Activated effector memory CD4-positive, alpha-beta T cell treated with Interleukin-2 at 50 U/mL for 16 hours (primary cell): ENCODE data around the gene TPR.

ENCODE experiments used
- DNase-seq: peaks from one replicate; pipeline ENCODE4 v3.0.0-alpha.2; 2020

The TPR gene

DNA sequence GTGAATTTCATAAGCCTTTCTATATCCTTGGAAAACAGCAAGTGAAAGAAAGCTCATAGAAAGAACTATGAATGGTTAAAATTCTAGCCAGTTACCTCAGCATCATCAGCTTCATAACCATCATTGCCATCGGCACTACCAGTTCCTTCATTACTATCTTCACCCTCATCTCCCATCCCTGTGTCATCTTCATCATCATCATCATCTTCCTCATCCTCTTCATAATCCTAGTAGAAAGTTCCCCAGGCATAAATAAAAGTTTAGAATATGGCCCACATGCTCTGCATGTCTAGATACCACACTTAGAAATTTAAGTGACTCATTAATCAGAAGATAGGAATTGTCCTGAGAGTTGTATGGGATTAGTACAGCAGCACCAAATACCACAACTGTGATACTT, 49.0 kb downstream of the TPR start:
- no peak for DNase-seq

DNA sequence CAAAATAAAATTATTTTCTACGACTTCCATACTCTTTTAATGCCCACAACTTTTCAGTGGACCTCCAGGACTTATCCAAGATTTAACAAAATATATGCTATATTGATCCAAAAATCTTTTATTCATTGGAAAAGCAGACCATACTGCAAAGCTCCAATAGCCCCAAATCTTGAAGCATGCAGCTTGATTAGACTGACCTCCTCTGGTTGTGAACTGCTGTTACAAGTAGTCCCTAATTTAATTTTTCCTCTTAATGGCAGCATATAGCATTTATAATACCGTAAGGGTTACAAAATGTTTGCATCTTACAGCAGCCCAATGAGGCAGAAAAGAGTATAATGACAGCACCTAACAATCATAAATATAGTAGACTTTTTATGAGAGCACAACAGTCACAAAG, 49.8 kb downstream of the TPR start:
- DNase-seq: no peak

DNA sequence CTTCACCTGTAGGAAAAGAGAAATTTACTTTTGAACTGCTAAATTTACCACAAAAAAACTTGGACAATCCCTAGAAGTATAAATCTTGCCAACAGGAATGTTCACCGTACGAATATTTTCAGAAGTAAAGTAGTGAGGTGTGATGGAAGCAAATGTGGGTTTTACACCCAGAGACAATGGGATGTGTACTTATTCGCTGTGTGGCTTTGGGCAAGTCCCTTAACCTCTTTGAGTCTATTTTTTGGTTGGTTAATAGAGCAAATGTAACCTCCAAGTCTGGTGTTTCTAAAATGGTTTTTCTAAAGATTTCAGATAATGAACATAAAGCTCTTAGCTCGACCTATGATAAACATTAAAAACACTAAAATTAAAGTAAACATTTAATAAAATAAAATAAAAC, 51.2 kb downstream of the TPR start:
- no peak for DNase-seq

DNA sequence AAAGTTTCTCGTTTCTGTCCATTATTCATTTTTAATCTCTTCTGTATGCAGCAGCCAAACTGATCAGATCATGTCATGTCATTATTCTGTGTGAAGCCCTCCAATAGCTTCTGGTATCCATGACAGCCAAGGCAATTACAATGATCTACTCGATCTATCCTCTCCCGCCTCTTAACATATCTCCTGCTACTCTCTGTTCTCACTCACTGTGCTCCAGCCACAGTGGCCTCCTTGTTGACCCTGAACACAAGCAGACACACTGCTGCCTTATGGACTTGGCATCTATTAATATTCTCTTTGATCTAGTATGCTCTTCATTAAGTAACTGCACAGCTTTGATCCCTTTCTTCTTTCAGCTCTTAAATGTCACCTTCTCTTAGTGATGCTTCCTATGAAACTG, 59.5 kb downstream of the TPR start:
- DNase-seq: no peak

DNA sequence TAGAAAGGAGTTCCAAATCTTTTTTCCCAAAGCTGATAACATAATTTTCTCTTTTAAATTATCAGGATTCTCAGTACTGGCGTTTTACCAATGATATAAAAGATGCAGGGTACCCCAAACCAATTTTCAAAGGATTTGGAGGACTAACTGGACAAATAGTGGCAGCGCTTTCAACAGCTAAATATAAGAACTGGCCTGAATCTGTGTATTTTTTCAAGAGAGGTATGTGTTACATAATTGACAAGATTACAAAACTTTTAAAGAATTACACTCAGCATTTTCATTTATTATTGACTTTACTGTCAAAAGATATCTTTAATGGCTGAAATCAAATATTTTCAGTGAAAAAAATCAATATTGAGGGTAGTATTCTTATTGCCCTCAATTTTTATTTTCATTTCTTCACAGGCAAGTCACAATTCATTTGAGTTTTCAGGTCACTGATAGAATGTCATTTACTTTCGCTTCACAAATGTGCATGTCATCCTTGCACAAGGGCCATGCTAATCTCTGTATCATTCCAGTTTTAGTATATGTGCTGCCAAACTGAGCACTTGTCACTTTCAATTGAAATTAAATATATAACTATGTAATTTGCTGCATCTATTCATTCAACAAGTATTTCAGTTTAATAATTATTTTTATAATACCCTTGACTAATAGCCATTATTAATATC, 63.5 kb downstream of the TPR start:
- no peak for DNase-seq

DNA sequence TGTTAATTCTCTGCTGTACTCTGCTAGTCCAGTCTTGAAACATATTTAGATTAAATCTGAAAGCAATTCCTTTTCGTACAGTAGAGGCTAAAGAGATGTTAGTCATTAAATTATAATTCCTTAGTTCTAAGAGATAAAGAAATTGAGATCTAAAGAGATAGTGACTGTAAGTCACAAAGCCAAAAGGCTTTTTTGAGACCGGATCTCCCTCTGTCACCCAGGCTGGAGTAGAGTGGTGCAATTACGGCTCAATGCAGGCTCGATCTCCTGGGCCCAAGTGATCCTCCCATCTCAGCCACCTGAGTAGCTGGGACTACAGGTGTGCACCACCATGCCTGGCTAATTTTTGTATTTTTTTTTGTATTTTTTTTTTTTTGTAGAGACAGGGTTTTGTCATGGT, 64.7 kb downstream of the TPR start:
- no peak for DNase-seq

DNA sequence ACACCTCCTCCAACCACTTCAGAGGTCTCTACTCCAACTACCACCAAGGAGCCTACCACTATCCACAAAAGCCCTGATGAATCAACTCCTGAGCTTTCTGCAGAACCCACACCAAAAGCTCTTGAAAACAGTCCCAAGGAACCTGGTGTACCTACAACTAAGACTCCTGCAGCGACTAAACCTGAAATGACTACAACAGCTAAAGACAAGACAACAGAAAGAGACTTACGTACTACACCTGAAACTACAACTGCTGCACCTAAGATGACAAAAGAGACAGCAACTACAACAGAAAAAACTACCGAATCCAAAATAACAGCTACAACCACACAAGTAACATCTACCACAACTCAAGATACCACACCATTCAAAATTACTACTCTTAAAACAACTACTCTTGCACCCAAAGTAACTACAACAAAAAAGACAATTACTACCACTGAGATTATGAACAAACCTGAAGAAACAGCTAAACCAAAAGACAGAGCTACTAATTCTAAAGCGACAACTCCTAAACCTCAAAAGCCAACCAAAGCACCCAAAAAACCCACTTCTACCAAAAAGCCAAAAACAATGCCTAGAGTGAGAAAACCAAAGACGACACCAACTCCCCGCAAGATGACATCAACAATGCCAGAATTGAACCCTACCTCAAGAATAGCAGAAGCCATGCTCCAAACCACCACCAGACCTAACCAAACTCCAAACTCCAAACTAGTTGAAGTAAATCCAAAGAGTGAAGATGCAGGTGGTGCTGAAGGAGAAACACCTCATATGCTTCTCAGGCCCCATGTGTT, 66.6 kb downstream of the TPR start:
- DNase-seq: no peak

DNA sequence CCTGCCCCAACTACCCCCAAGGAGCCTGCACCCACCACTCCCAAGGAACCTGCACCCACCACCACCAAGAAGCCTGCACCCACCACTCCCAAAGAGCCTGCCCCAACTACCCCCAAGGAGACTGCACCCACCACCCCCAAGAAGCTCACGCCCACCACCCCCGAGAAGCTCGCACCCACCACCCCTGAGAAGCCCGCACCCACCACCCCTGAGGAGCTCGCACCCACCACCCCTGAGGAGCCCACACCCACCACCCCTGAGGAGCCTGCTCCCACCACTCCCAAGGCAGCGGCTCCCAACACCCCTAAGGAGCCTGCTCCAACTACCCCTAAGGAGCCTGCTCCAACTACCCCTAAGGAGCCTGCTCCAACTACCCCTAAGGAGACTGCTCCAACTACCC, 67.6 kb downstream of the TPR start:
- no peak for DNase-seq

DNA sequence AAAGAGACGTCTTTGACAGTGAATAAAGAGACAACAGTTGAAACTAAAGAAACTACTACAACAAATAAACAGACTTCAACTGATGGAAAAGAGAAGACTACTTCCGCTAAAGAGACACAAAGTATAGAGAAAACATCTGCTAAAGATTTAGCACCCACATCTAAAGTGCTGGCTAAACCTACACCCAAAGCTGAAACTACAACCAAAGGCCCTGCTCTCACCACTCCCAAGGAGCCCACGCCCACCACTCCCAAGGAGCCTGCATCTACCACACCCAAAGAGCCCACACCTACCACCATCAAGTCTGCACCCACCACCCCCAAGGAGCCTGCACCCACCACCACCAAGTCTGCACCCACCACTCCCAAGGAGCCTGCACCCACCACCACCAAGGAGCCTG, 68.5 kb downstream of the TPR start:
- DNase-seq: no peak

DNA sequence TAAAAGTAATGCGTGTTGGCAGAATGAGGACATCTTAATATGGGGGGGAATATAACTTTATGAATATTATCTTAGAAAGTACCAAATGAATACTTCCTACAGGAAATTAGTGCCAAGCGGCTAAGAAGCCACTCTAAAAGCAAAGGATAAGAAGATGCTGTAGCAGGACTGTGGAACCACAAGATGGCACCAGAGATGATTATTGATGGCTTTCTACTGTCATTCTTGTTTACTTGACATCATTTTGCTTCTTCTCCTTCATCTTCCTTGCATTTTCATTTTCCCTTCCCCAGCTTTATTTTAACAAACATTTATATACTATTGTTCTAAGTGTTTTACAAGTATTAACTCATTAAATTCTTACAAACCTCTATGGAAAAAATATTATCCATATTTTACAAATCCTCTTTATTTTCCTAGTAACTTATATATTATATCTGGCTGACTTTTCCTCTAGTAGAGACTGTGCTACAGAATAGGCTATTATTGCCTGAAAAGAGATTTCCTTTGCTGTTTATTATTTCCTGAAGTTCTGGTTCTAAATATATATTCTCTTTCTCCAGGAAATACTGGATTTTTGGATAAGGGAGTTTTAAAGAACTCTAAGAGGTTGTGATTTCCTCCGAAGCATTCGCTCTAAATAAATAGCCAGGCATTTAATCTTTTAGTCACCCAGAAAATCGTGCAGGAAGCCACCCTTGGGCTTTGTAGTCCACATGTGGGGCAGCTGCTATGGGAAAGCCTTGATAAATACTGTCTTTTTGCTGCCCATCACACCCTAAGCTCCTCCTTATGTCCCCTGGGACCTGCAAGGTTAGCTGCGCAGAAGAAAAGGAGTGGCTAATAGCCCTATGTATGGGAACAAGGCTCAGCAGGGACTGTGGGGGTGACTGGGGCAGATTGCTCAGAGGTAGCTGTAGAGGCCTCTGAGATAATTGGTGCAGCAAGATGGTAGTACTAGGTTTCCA, 69.8 kb downstream of the TPR start:
- no peak for DNase-seq

DNA sequence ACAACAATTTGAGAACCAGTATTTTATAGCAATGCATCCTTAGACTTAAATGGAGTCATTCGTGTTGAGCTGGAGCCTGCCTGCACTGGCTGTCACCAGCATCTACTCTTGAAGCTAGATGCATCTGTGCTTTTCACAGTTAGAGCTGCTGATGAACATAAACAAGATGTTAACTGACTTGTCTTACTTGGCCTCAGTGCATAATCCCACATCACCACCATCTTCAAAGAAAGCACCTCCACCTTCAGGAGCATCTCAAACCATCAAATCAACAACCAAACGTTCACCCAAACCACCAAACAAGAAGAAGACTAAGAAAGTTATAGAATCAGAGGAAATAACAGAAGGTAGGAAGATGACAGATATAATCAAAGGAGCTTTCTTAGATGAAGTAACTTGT, 71.1 kb downstream of the TPR start:
- no peak for DNase-seq

DNA sequence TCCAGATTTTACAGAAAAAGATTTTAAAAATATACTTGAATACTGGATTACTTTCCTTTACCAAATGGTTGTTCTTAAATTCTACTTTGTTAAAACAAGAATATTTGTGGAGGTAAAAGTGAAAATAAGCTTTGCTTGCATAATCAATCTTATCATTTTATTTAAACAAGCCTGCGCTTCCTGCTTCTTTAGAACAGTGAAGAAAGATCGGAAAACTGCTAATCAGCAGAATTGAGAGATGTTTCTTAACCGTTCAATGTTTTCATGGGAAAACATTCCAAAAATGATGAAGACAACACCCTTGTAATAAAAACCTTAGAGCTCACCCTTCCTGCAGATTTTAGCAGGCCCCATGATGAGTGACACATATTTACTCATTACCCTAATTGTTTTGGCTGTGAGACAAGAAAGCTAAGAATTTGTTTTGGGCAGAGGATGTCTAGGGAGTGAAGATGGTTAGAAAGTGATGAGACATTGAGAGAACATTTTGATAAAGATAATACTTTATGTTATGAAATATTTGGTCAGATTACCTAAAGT, 72.6 kb downstream of the TPR start:
- no peak for DNase-seq

DNA sequence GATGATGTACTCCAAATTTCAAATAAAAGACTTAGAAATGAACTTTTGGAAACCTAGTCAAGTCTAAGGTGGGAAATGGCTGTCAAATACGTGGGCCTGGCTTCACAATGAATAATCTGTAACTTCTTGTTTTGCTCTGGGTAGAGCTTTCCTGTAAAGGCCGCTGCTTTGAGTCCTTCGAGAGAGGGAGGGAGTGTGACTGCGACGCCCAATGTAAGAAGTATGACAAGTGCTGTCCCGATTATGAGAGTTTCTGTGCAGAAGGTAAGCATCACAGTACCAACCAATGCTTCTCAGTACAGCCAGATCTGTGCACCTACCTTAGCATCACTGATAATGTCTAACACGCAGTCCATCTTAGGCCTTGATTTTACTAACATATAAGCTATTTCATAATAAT, 73.6 kb downstream of the TPR start:
- no peak for DNase-seq

DNA sequence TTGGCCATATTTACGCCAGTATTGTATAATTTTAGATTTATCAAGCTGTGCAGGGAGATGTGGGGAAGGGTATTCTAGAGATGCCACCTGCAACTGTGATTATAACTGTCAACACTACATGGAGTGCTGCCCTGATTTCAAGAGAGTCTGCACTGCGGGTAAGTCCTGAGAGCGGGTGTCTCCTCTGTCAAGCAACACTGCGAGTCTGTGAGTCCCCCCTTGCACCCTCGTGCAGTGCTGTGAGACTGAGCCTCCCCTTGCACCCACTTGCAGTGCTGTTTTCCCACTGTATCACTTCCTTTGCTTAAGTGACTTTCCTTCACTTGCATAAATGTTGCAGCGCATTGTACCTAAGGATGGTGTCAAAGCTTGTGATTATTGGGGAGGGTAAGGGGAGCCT, 75.0 kb downstream of the TPR start:
- no peak for DNase-seq

DNA sequence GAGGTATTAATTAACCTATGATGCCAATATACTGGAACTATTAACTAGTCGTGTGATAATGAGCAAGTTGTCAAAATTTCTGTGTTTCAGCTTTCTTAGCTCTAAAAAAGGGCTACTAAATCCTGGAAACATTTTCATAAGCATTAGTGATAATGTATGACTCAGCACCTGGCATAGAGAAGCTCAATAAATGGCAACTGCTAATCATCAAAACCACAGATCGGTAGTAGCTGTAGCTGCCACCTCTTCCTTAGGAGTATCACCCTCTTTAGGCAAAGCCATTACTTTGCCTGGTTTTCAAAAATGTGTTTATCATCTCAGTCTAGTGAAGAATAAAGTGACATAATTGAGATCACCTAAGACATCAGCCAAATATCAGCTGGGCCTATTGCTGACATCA, 75.5 kb downstream of the TPR start:
- DNase-seq: no peak

DNA sequence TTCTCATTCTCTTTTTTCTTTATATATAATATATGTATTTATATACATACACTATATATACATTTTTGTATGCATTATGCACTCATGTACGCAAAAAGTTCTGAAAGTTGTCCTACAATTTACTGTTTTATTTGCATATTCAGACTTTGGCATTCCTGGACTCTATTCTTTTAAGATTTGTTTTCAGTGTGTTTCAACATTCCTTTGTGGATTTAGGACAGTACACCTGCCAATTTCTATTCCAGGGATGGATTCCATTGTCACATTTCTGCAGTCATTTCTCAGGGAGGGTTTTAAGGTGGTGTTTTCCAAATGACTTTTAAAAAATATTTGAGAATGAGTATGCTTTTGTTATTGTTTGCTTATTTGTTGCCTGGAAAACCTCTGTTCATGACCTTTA, 76.2 kb downstream of the TPR start:
- DNase-seq: no peak

DNA sequence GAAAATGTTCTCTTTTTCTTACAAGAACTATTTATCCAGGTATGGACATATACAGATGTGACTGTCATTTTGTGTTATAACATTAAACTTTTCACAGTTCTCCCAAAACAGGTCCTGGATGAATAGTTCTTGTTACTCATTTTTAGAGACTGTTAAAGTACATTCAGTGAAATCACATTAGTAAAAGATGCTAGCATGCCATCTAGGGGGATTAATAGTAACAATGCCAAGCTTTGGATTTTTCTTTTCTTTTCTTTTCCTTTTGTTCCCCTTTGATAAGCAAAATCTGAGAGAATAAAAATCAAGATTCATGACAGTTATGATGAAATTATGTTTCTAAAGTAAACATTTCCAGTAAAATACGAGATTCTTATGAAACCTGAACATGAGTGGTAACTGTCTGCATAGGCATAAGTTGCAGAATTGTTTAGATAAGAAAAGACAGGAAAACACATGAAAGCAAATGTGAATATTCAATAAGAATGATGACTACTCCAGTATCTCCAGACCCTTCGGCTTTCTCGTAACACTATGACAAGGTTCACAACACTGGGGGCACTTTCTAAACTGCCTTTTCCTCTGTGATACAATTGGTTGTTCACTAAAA, 77.5 kb downstream of the TPR start:
- DNase-seq: no peak

DNA sequence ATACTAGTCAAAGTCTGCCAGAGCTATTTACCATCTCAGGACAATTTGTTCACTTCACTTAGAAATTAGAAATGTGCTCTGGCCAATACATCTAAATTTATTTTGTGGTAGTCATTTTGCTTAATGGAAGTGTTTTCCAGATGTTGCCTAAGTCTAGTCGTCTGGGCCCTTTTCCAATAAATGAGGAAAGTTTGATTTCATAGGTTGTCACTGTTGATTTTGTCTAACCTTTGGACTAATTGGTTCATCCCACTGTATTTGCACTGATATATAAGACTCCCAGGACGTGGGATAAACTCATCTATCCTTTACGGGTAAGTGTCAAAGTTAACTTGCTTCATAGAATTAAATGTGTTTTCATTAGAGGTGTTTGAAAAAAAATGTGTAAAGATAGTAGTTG, 79.1 kb downstream of the TPR start, which contains the start of gene PRG4:
Gene PRG4 (plus strand): TSS at position 300 of the 400 bp plus-strand sequence.
- DNase-seq: no peak

DNA sequence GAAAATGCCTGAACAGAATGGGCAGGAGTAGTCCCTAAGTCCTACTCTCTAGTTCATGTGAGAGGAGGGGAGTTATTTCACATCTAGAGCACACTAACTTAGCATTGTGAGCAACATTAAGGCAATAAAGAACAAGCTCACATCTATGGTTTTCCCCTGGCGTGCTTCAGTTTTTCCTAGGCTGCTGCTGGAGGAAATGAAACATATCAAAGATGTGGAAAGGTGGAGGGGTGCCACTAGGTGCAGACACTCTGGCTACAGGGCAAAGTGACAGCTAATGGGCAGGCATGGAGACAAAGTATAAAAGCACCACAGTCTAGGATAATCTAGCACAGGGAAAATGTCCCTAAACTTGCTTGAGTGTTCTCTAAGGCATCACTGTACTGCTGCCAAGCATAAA, 82.2 kb downstream of the TPR start:
- no peak for DNase-seq

DNA sequence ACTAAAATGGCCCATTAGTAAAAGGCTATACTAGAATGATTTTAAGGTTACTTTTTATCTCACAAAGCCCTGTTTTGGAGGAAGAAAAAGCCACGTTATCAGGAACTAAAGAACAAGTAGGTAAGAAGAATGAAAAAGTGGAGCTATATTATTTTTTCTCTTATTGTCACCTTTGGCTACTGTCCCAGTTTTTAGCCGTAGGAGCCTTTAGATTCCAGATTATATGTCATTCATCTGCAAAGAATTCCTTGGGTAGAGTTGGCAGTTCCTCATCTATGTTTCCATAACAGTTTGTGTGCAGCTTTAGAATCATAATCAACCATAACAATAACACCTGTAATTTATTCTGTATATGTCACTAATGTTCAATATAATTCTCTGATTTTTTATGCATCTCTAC, 83.8 kb downstream of the TPR start:
- DNase-seq: no peak

DNA sequence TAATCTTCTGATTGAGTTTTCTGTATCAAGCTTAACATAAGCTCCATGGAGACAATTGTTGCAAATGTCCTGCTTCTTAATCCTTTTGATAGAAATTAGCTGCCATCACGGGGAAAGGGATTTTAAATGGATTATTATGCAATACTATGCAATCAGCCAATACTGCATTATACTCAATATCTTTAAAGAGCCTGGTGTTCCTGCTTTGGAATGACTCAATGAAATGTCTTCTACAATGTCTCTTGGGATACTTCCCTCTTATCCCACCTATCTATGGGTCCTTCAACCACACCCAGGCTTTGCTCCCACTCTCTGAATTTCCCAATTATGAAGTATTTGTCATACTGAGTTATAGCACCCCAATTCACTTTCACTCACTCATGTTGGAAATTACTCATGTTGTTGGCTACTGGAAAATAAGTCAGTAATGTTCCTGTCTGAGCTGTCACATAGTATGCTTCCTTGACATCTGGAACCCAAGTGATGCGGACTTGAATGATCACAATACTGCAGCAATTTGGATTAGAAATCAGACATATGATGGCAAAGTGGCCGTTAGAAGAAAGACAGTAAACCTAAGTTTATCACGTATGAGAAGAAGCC, 85.0 kb downstream of the TPR start:
- DNase-seq: no peak

DNA sequence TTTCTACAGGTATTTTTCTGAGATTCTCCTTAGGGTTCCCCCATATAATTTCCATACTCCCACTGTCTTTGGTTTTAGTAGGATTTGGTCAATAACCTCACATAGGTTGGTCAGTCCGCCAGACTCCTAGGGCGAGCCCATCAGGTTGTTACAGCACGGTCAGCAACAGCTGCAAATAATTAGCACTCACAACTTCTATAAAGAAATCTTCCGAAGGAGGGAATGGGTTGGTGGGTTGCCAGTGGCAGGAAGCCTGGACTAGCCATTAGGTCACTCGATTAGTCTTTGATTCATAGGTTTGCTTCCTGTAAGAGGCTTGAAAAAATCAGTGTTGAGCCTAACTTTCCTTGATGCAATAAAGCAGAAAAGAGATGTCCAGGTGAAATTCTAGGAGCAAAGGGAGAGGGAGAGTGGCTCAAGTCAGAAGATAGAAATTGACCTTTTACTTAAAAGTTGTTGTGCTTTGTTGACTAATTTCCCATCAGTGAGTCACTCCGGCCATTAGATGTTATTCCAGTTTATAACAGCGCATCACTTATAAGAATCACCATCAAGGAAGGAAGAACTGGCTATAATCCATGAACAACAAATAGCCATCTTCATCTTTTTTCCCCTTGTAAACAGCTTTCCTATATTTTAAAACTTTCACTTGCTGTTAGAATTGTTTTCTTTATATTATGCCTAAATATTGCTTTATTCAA, 88.3 kb downstream of the TPR start:
- DNase-seq: no peak
